ENCODE measurements around the gene PAK6.

PAK6 gene

DNA sequence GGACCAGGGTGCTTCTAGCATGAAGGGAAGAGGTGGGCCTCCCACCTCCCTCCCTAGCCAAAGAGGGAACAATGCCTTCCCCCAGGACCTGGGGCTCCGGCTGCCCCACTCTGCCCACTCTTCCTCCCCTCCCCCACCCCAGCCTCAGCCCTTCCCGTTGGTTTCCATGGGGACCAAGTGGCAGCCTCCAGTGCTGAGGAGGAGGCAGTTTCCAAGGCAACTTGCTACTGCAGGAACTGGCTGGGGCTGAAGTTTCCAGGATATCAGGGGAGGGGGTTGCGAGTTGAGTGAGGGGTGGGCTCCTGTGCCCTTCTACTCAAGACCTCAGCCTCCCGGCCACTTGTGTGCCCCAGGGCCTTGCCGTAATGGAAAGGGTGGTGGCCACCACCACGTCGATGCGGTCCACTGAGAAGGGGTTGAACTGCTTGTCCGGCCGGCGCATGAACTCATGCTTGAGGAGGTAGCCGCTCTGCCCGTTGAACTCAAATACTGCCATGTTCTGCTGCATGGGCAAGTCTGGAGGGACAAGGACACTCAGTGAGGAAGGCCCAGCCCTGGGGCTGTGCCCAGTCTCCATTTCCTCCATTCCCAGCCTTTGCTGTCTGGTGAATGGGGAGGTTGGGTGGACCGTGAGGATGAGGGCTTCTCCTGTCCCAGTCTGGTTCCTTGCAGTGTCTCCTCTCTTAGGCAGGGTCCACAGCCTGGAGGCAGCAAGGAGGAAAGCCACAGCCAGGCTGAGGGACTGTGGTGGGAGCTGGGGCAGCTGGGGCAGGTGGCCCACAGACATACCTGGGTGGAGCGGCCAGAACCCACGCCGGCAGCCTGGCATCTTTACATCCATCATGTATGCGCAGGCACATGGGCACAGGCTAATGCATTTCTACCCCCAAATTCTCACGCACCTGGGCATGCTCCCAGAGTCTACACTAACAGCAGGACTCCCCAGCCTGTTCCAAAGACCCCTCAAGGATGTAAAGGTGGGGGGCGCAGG, 55.3 kb downstream of the PAK6 start:
- H3K9me3 ChIP-seq (ENCODE audit: control insufficient read depth, low read length): no peaks in the 10 kb centered on the region
- H3K27me3 ChIP-seq (ENCODE audit: control insufficient read depth, insufficient read depth, low read length): peaks cover 54% of the 10 kb centered on the region
- peaks cover 4% of the 10 kb centered on the region for H3K4me1 ChIP-seq (ENCODE audit: control insufficient read depth, insufficient read depth, low read length)
- H3K4me3 ChIP-seq (ENCODE audit: low read length): no peak overlapping the region
- H3K9ac ChIP-seq (ENCODE audit: low read length): no peak overlapping the region
- H3K36me3 ChIP-seq (ENCODE audit: control insufficient read depth, insufficient read depth, low read length): no peaks in the 10 kb centered on the region

GRCh38 chr15:40295297-40295696, 56.4 kb downstream of the PAK6 start:
- Histone ChIP-seq H3K4me1 (ENCODE audit: control insufficient read depth, insufficient read depth, low read length) (peaks cover 4% of the 10 kb centered on the region), H3K27me3 (ENCODE audit: control insufficient read depth, insufficient read depth, low read length) (peaks cover 48% of the 10 kb centered on the region), H3K9me3 (ENCODE audit: control insufficient read depth, low read length) (no peaks in the 10 kb centered on the region), H3K9ac (ENCODE audit: low read length) (no peak overlapping the region), H3K36me3 (ENCODE audit: control insufficient read depth, insufficient read depth, low read length) (no peaks in the 10 kb centered on the region), H3K4me3 (ENCODE audit: low read length) (no peak overlapping the region)

GRCh38 chr15:40295877-40296560, 57.2 kb downstream of the PAK6 start:
- H3K4me3 ChIP-seq (ENCODE audit: low read length): no peak overlapping the region
- H3K9me3 ChIP-seq (ENCODE audit: control insufficient read depth, low read length): no peaks in the 10 kb centered on the region
- peaks cover 4% of the 10 kb centered on the region for H3K4me1 ChIP-seq (ENCODE audit: control insufficient read depth, insufficient read depth, low read length)
- no peak overlapping the region for H3K9ac ChIP-seq (ENCODE audit: low read length)
- no peaks in the 10 kb centered on the region for H3K36me3 ChIP-seq (ENCODE audit: control insufficient read depth, insufficient read depth, low read length)
- peaks cover 46% of the 10 kb centered on the region for H3K27me3 ChIP-seq (ENCODE audit: control insufficient read depth, insufficient read depth, low read length)

- no peaks in the 10 kb centered on the region for H3K4me1 ChIP-seq (ENCODE audit: control insufficient read depth, insufficient read depth, low read length)
- H3K4me3 ChIP-seq (ENCODE audit: low read length): no peak overlapping the region
- no peak overlapping the region for H3K9ac ChIP-seq (ENCODE audit: low read length)
- peaks cover 41% of the 10 kb centered on the region for H3K27me3 ChIP-seq (ENCODE audit: control insufficient read depth, insufficient read depth, low read length)
- no peaks in the 10 kb centered on the region for H3K9me3 ChIP-seq (ENCODE audit: control insufficient read depth, low read length)
- no peaks in the 10 kb centered on the region for H3K36me3 ChIP-seq (ENCODE audit: control insufficient read depth, insufficient read depth, low read length)
These were observed 57.8 kb downstream of the PAK6 start for GRCh38 chr15:40296561-40297230.

GRCh38 chr15:40297356-40297755, 58.5 kb downstream of the PAK6 start:
- Histone ChIP-seq H3K27me3 (ENCODE audit: control insufficient read depth, insufficient read depth, low read length) (peaks cover 38% of the 10 kb centered on the region), H3K9ac (ENCODE audit: low read length) (no peak overlapping the region), H3K4me1 (ENCODE audit: control insufficient read depth, insufficient read depth, low read length) (no peaks in the 10 kb centered on the region), H3K4me3 (ENCODE audit: low read length) (no peak overlapping the region), H3K9me3 (ENCODE audit: control insufficient read depth, low read length) (no peaks in the 10 kb centered on the region), H3K36me3 (ENCODE audit: control insufficient read depth, insufficient read depth, low read length) (no peaks in the 10 kb centered on the region)

DNA sequence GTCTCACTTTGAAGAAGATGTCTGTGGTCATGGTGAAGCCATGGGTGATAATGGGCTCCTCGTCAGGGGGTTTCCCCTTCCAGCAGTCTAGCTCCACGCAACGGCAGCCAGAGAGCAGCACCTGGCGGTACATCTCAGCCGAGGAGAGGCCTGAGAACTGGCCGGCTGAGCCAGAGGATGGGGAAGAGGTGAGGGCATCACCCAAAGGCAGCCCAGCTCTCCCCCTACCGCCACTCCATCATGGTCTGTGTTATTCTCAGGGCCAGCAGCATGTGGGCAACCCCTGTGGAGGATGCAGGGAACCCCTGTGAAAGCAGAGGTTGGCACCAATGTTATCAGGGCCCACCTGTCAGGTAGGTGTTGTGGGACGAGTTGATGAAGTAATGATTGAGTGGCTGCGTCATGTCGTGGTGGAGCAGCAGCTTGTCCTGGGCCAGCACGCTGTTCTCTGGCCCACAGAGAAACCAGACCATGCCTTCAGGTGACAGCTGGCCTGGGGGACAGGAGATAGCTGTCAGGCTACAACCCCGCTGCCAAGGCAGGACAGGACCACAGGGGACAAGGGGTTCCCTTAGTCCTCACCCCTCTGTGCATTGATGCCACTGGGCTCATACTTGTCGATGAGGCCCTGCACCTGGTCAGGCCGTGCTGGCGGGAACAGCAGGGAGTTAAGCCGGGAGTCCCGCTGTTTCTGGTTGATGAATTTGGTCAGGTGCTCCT, 59.5 kb downstream of the PAK6 start:
- H3K9ac ChIP-seq (ENCODE audit: low read length): no peak overlapping the region
- no peaks in the 10 kb centered on the region for H3K9me3 ChIP-seq (ENCODE audit: control insufficient read depth, low read length)
- H3K27me3 ChIP-seq (ENCODE audit: control insufficient read depth, insufficient read depth, low read length): peaks cover 29% of the 10 kb centered on the region
- no peak overlapping the region for H3K4me3 ChIP-seq (ENCODE audit: low read length)
- no peaks in the 10 kb centered on the region for H3K4me1 ChIP-seq (ENCODE audit: control insufficient read depth, insufficient read depth, low read length)
- H3K36me3 ChIP-seq (ENCODE audit: control insufficient read depth, insufficient read depth, low read length): no peaks in the 10 kb centered on the region

DNA sequence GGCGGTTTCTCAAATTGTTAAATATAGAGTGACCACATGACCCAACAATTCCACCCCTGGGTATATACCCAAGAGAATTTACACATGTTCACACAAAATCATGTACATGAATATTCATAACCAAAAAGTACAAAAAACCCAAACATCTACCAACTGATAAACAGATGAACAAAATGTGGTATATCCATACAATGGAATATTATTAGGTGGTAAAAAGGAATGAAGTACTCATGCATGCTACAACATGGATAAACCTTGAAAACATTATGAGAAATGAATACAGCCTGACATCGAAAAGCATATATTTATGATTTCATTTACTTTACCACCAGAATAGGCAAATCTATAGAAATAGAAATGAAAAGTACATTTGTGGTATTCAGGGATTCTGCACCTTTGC, 61.5 kb downstream of the PAK6 start:
- peaks cover 21% of the 10 kb centered on the region for H3K27me3 ChIP-seq (ENCODE audit: control insufficient read depth, insufficient read depth, low read length)
- H3K9ac ChIP-seq (ENCODE audit: low read length): no peak overlapping the region
- no peak overlapping the region for H3K4me3 ChIP-seq (ENCODE audit: low read length)
- no peaks in the 10 kb centered on the region for H3K4me1 ChIP-seq (ENCODE audit: control insufficient read depth, insufficient read depth, low read length)
- no peaks in the 10 kb centered on the region for H3K9me3 ChIP-seq (ENCODE audit: control insufficient read depth, low read length)
- H3K36me3 ChIP-seq (ENCODE audit: control insufficient read depth, insufficient read depth, low read length): no peaks in the 10 kb centered on the region

- peaks cover 17% of the 10 kb centered on the region for H3K27me3 ChIP-seq (ENCODE audit: control insufficient read depth, insufficient read depth, low read length)
These were observed 61.9 kb downstream of the PAK6 start for GRCh38 chr15:40300771-40301170.

DNA sequence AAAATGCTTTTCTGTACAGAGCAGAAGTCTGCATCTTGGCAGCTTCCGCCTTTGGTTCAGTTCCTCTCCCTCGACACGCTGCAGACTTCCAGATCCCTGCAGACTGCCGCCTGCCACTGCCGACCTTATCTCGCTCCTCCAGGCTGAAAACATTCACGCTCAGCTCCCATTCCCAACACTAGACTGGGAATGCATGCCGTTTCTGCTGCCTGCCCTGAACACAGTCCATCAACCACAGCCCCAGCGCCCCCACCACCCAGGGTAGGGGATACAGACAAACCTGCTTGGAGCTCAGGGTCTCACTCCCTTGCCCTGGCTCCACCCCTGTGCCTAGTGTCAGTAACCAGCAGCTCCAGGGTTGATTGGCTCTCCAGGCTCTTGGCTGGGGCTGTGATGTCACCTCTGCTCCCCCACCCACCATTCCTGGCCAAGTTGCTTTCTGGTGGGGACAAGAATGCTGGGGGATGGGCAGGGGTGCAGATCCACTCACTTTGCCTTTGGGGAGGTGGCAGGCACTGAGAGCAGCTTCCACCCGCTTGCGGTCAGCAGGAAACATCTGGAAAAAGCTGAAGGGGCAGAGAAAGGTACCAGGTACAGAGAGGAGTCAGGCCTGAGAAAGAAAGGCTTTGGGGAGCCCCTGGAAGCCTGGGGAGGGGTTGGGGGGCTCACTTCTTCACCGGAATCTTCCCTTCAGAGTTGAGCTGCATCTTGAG, 62.8 kb downstream of the PAK6 start:
- no peaks in the 10 kb centered on the region for H3K36me3 ChIP-seq (ENCODE audit: control insufficient read depth, insufficient read depth, low read length)
- H3K4me1 ChIP-seq (ENCODE audit: control insufficient read depth, insufficient read depth, low read length): no peaks in the 10 kb centered on the region
- no peak overlapping the region for H3K9ac ChIP-seq (ENCODE audit: low read length)
- no peak overlapping the region for H3K4me3 ChIP-seq (ENCODE audit: low read length)
- H3K27me3 ChIP-seq (ENCODE audit: control insufficient read depth, insufficient read depth, low read length): peaks cover 11% of the 10 kb centered on the region
- no peaks in the 10 kb centered on the region for H3K9me3 ChIP-seq (ENCODE audit: control insufficient read depth, low read length)

More at GRCh38 chr15:40300771-40301170, 61.9 kb downstream of the PAK6 start:
- no peak overlapping the region for H3K9ac ChIP-seq (ENCODE audit: low read length)
- H3K9me3 ChIP-seq (ENCODE audit: control insufficient read depth, low read length): no peaks in the 10 kb centered on the region
- H3K4me3 ChIP-seq (ENCODE audit: low read length): no peak overlapping the region
- no peaks in the 10 kb centered on the region for H3K4me1 ChIP-seq (ENCODE audit: control insufficient read depth, insufficient read depth, low read length)
- H3K36me3 ChIP-seq (ENCODE audit: control insufficient read depth, insufficient read depth, low read length): no peaks in the 10 kb centered on the region

GRCh38 chr15:40302288-40302886, 63.5 kb downstream of the PAK6 start:
- H3K27me3 ChIP-seq (ENCODE audit: control insufficient read depth, insufficient read depth, low read length): peaks cover 15% of the 10 kb centered on the region
- no peak overlapping the region for H3K9ac ChIP-seq (ENCODE audit: low read length)
- H3K36me3 ChIP-seq (ENCODE audit: control insufficient read depth, insufficient read depth, low read length): no peaks in the 10 kb centered on the region
- H3K9me3 ChIP-seq (ENCODE audit: control insufficient read depth, low read length): no peaks in the 10 kb centered on the region
- H3K4me1 ChIP-seq (ENCODE audit: control insufficient read depth, insufficient read depth, low read length): no peaks in the 10 kb centered on the region
- no peak overlapping the region for H3K4me3 ChIP-seq (ENCODE audit: low read length)

DNA sequence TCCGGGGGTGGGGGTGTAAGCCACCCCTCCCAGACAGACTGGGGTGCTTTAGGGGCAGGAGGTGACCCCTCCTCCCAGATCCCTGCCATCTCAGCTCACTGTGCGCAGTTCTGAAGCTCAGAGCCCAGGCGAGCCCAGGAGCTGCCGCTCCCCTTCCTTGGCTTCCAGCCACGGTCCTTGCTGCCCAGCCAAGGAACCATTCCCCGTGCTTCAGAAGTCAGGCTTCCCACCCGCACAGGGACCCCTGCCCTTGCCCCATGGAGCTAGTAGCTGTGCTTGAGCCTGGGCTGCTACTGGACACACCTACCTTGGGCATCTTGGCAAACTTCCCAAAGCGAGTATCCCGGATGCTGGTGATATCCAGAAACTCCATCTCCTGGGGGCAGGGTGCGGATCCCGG, 64.1 kb downstream of the PAK6 start:
- H3K36me3 ChIP-seq (ENCODE audit: control insufficient read depth, insufficient read depth, low read length): no peaks in the 10 kb centered on the region
- H3K4me1 ChIP-seq (ENCODE audit: control insufficient read depth, insufficient read depth, low read length): no peaks in the 10 kb centered on the region
- peaks cover 18% of the 10 kb centered on the region for H3K27me3 ChIP-seq (ENCODE audit: control insufficient read depth, insufficient read depth, low read length)
- H3K9me3 ChIP-seq (ENCODE audit: control insufficient read depth, low read length): no peaks in the 10 kb centered on the region
- no peak overlapping the region for H3K4me3 ChIP-seq (ENCODE audit: low read length)
- H3K9ac ChIP-seq (ENCODE audit: low read length): no peak overlapping the region

Data from mucosa of stomach (tissue), 1 donor.